ENCODE data around the gene ACVR2B.

GRCh38 chr3:38491215-38491614, 37.5 kb downstream of the ACVR2B start:
- TF ChIP-seq CTCF (IDR thresholded peaks at IDR 0.05; ENCODE audit: low read depth, low read length, poor library complexity, severe bottlenecking) (no peak), EZH2phosphoT487 (IDR thresholded peaks at IDR 0.05; ENCODE audit: borderline replicate concordance, low read length) (no peak)
